Chondrocyte (in vitro differentiated cells): Measurements from ENCODE around the gene ACBD3. TPM values are rescaled to one million over a fixed set of nuclear protein-coding genes. Genes with fewer than 3 reads are reported as not detected.
A peak's percentile ranks its signal among the peaks of the same experiment; 100 is the strongest.

Experiments used
- DNase-seq: peaks from one replicate; pipeline ENCODE4 v3.0.0; 2021; ENCODE audit warnings: mixed read lengths, low spot score
- H3K27ac Mint-ChIP-seq: one replicate; pipeline ENCODE4 v1.8.0; 2021; ENCODE audit warnings: mild to moderate bottlenecking, moderate library complexity, mixed read lengths; ENCODE audit not compliant: unreplicated experiment
- H3K27me3 Mint-ChIP-seq: 2 replicates; pipeline ENCODE4 v1.8.0; 2021; ENCODE audit warnings: low read depth, mixed read lengths
- H3K36me3 Mint-ChIP-seq: 2 replicates; pipeline ENCODE4 v1.8.0; 2021; ENCODE audit warnings: low read depth, mixed read lengths
- H3K4me1 Mint-ChIP-seq: 2 replicates; pipeline ENCODE4 v1.8.0; 2021; ENCODE audit warnings: low read depth, mild to moderate bottlenecking, mixed read lengths
- H3K4me3 Mint-ChIP-seq: one replicate; pipeline ENCODE4 v1.8.0; 2021; ENCODE audit warnings: mild to moderate bottlenecking, moderate library complexity, mixed read lengths; ENCODE audit not compliant: unreplicated experiment
- H3K9me3 Mint-ChIP-seq: 2 replicates; pipeline ENCODE4 v1.8.0; 2021; ENCODE audit warnings: low read depth, mixed read lengths
- CTCF ChIP-seq: fragments of 200-600 bp; sonication (generic); IDR thresholded peaks from 2 replicates; pipeline ENCODE4 v1.5.0; 2021; ENCODE audit warnings: antibody characterized with exemption, mild to moderate bottlenecking, moderate library complexity
- total RNA-seq: library from RNA; stranded (reverse); gene quantifications from 3 replicates; pipeline ENCODE4 v1.2.1, GENCODE V29; 2021

The ACBD3 gene
- total RNA-seq, 1 donor from 2014 or later = 67.0 TPM

GRCh38 chr1:226131639-226132038, 54.9 kb downstream of the ACBD3 start:
- H3K9me3 Mint-ChIP-seq = peaks cover 4% of the 10 kb centered on the region
- no peaks in the 10 kb centered on the region for H3K36me3 Mint-ChIP-seq
- no peak overlapping the region for H3K4me3 Mint-ChIP-seq
- no peaks in the 10 kb centered on the region for H3K27me3 Mint-ChIP-seq
- no peak for TF ChIP-seq CTCF
- no peak overlapping the region for H3K27ac Mint-ChIP-seq
- H3K4me1 Mint-ChIP-seq = peaks cover 16% of the 10 kb centered on the region
- peak; percentile 35 for DNase-seq

- TF ChIP-seq CTCF = no peak
- H3K4me1 Mint-ChIP-seq = peaks cover 22% of the 10 kb centered on the region
- H3K9me3 Mint-ChIP-seq = peaks cover 4% of the 10 kb centered on the region
- DNase-seq = peak; percentile 7
- H3K27me3 Mint-ChIP-seq = no peaks in the 10 kb centered on the region
- no peak overlapping the region for H3K27ac Mint-ChIP-seq
- H3K36me3 Mint-ChIP-seq = no peaks in the 10 kb centered on the region
- H3K4me3 Mint-ChIP-seq = no peak overlapping the region
Observed at GRCh38 chr1:226129230-226129629, 57.3 kb downstream of the ACBD3 start.

DNA sequence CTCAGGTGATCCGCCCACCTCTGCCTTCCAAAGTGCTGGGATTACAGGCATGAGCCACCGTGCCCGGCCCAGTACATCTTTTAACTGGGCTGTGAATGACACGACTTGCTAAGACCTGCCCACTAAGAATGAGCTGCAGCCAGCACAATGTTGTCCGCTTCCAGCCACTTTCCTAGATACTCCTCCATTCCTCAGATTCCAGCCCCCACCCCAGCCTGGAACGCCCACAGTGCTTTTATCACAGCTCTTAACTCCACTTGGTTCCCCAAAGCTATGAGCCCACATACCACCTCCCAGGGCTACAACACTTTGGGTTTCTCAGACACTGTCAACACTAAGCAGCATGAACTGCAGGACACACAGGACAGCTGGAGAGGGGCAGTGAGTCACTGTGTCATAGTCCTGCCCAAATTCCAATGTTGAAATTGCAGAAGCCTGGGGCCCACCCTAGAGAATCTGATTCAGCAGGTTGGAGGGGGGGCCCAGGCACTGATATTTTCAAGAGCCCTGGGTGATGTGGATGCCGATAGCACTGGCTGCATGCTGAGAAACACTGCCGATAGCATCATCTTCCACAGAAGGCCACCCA, 58.0 kb downstream of the ACBD3 start:
- Mint-ChIP-seq H3K4me3 (no peak overlapping the region), H3K36me3 (no peaks in the 10 kb centered on the region), H3K27me3 (no peaks in the 10 kb centered on the region), H3K9me3 (peaks cover 4% of the 10 kb centered on the region), H3K27ac (peak overlapping the region; percentile 61), H3K4me1 (peaks cover 22% of the 10 kb centered on the region)
- no peak for TF ChIP-seq CTCF
- peak; percentile 40 for DNase-seq

DNA sequence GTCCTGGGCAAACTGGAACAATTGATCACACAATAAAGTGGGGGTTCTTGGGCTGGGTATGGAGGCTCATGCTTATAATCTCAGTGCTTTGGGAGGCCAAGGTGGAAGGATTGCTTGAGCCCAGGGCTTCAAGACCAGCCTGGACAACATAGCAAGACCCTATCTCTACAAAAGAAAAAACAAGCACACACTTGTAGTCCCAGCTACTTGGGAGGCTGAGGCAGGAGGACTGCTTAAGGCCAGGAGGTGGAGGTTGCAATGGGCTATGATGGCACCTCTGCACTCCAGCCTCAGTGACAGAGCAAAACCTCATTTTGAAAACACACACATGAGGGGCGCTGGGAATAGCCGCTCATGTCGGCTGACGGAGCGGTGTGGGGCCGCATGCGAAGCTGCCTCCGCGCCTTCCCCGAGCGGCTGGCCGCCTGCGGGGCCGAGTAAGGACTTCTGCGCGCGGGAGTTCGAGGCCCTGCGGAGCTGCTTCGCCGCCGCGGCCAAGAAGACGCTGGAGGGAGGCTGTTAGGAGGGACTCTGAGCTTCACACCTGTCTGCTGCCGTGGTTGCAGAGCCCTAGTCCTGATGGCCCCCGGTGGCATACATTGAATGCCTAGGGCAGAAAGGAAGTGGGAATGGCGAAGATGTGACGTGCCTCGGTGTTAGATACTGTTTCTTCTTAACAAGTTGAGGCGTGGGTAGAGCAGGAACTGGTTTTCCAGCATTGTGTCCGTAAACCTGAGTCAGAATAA, 59.5 kb downstream of the ACBD3 start:
- Mint-ChIP-seq H3K27ac (no peak overlapping the region), H3K27me3 (no peaks in the 10 kb centered on the region), H3K9me3 (peaks cover 4% of the 10 kb centered on the region), H3K36me3 (no peaks in the 10 kb centered on the region), H3K4me3 (no peak overlapping the region), H3K4me1 (peaks cover 23% of the 10 kb centered on the region)
- peak; percentile 82 for DNase-seq
- TF ChIP-seq CTCF = no peak

- no peak overlapping the region for H3K27ac Mint-ChIP-seq
- H3K4me3 Mint-ChIP-seq = no peak overlapping the region
- H3K36me3 Mint-ChIP-seq = no peaks in the 10 kb centered on the region
- TF ChIP-seq CTCF = no peak
- peaks cover 4% of the 10 kb centered on the region for H3K9me3 Mint-ChIP-seq
- no peaks in the 10 kb centered on the region for H3K27me3 Mint-ChIP-seq
- peaks cover 27% of the 10 kb centered on the region for H3K4me1 Mint-ChIP-seq
- DNase-seq = peak; percentile 17
Observed at GRCh38 chr1:226125831-226126230, 60.7 kb downstream of the ACBD3 start.
